Measurements from ENCODE around the gene ZNF263. TPM values are rescaled to one million over a fixed set of nuclear protein-coding genes. Genes with fewer than 3 reads are reported as not detected.

The ZNF263 gene
- total and polyA plus RNA-seq, 10 of the 15 experiments (the other 5 are each of a cell fraction or from before 2014, with no cell fraction given) = 4.7 to 45.6 (median 24.5) TPM

DNA sequence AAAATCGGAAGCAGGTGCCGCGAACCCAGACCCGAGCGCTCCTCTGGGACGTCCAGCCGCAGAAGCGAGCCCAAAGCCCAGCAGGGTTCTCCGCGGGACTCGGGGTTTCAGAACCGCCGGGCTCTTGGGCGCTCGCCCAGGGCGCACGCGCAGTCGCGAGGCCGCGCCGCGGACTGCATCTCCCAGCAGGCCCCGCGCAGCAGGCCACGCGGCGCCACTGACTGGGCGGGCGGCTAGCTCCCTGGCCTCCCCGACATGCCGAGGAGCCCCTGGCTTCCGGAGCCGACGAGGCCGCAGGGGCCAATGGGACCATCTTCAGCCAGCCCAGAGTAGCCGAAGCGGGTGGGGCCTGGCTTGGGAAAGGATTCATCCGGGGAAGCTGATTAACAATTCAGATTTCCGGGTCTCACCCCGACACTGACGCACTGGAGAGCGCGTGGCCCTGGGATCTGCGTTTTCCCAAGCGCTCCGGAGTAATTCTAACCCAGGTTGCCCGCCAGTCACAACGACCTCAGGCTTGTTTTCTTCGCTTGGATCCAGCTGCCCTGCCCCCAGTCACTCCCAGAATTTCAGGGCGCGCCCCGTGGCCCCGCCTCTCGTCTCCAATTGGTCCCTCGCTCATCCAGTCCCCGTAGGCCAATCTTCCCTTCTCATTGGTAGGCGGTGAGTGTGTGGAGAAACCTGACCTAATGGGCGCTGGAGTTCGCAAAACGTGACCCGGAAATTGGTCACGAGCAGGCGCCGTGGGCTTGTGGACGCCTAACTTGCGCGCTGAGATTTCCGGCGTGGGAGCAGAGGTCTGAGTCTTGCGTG lies at the start of gene ZNF263 (continued):
- peak; percentile 82 for TF ChIP-seq ATF7 (IDR thresholded peaks at IDR 0.05; ENCODE audit: low read depth)
- no peak for TF ChIP-seq ZNF622 (IDR thresholded peaks at IDR 0.05)
- TF ChIP-seq ZNF384 (IDR thresholded peaks at IDR 0.05; ENCODE audit: borderline replicate concordance, low read depth, low read length) = no peak
- TF ChIP-seq CBX3 (IDR thresholded peaks at IDR 0.05; ENCODE audit: borderline replicate concordance, low read depth) = no peak
- peak; percentile 99 for TF ChIP-seq CREB1 (IDR thresholded peaks at IDR 0.05; ENCODE audit: low read depth)
- no peak for TF ChIP-seq NFIC (IDR thresholded peaks at IDR 0.05; ENCODE audit: low read depth, low read length)
- no peak; the same call in 1 of the 2 replicates for TF ChIP-seq SREBF1 (IDR thresholded peaks at IDR 0.05; ENCODE audit: low read length)
- no peak for TF ChIP-seq PAX8 (IDR thresholded peaks at IDR 0.05)
- TF ChIP-seq CREM (IDR thresholded peaks at IDR 0.05; ENCODE audit: low read depth) = peak; percentile 99
- TF ChIP-seq NRF1 (conservative IDR thresholded peaks at IDR 0.05; ENCODE audit: low read depth, low read length) = peak; percentile 59
- TF ChIP-seq, protein P1, sequence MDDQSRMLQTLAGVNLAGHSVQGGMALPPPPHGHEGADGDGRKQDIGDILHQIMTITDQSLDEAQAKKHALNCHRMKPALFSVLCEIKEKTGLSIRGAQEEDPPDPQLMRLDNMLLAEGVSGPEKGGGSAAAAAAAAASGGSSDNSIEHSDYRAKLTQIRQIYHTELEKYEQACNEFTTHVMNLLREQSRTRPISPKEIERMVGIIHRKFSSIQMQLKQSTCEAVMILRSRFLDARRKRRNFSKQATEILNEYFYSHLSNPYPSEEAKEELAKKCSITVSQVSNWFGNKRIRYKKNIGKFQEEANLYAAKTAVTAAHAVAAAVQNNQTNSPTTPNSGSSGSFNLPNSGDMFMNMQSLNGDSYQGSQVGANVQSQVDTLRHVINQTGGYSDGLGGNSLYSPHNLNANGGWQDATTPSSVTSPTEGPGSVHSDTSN (IDR thresholded peaks at IDR 0.05; ENCODE audit: insufficient replicate concordance, low read depth, low read length) = peak; percentile 36
- peak; percentile 69 for TF ChIP-seq HDGF (IDR thresholded peaks at IDR 0.05)
- peak in 1 of 2 experiments; percentile 19; a peak in 1 of 4 replicates for TF ChIP-seq ETV6 (conservative IDR thresholded peaks at IDR 0.05 in 1 of 2, IDR thresholded peaks at IDR 0.05 in 1 of 2; ENCODE audit: borderline replicate concordance in 1 of 2, low read depth in 1 of 2)
- TF ChIP-seq, protein P2, sequence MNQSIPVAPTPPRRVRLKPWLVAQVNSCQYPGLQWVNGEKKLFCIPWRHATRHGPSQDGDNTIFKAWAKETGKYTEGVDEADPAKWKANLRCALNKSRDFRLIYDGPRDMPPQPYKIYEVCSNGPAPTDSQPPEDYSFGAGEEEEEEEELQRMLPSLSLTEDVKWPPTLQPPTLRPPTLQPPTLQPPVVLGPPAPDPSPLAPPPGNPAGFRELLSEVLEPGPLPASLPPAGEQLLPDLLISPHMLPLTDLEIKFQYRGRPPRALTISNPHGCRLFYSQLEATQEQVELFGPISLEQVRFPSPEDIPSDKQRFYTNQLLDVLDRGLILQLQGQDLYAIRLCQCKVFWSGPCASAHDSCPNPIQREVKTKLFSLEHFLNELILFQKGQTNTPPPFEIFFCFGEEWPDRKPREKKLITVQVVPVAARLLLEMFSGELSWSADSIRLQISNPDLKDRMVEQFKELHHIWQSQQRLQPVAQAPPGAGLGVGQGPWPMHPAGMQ (IDR thresholded peaks at IDR 0.05; ENCODE audit: borderline replicate concordance) = no peak
- TF ChIP-seq STAT3 (IDR thresholded peaks at IDR 0.05; ENCODE audit: low read depth, low read length) = no peak
- TF ChIP-seq BRCA1 (IDR thresholded peaks at IDR 0.05; ENCODE audit: low read depth, low read length) = no peak
- TF ChIP-seq, protein P3, sequence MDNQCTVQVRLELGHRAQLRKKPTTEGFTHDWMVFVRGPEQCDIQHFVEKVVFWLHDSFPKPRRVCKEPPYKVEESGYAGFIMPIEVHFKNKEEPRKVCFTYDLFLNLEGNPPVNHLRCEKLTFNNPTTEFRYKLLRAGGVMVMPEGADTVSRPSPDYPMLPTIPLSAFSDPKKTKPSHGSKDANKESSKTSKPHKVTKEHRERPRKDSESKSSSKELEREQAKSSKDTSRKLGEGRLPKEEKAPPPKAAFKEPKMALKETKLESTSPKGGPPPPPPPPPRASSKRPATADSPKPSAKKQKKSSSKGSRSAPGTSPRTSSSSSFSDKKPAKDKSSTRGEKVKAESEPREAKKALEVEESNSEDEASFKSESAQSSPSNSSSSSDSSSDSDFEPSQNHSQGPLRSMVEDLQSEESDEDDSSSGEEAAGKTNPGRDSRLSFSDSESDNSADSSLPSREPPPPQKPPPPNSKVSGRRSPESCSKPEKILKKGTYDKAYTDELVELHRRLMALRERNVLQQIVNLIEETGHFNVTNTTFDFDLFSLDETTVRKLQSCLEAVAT (IDR thresholded peaks at IDR 0.05) = peak; percentile 92
- TF ChIP-seq SMAD1 (IDR thresholded peaks at IDR 0.05; ENCODE audit: low read depth, partially characterized antibody) = peak; percentile 70
- TF ChIP-seq POLR2AphosphoS5 (IDR thresholded peaks at IDR 0.05; ENCODE audit: low read length) = peak; percentile 86
- no peak; the same call in 1 of the 2 replicates for TF ChIP-seq NFYA (IDR thresholded peaks at IDR 0.05; ENCODE audit: borderline replicate concordance, low read depth, low read length)
- TF ChIP-seq SIN3A (IDR thresholded peaks at IDR 0.05; ENCODE audit: low read depth, low read length) = peak; percentile 82; the same call in 1 of the 2 replicates
- TF ChIP-seq, protein P4, sequence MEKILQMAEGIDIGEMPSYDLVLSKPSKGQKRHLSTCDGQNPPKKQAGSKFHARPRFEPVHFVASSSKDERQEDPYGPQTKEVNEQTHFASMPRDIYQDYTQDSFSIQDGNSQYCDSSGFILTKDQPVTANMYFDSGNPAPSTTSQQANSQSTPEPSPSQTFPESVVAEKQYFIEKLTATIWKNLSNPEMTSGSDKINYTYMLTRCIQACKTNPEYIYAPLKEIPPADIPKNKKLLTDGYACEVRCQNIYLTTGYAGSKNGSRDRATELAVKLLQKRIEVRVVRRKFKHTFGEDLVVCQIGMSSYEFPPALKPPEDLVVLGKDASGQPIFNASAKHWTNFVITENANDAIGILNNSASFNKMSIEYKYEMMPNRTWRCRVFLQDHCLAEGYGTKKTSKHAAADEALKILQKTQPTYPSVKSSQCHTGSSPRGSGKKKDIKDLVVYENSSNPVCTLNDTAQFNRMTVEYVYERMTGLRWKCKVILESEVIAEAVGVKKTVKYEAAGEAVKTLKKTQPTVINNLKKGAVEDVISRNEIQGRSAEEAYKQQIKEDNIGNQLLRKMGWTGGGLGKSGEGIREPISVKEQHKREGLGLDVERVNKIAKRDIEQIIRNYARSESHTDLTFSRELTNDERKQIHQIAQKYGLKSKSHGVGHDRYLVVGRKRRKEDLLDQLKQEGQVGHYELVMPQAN (conservative IDR thresholded peaks at IDR 0.05) = peak; percentile 50
- TF ChIP-seq POLR2A (IDR thresholded peaks at IDR 0.05; ENCODE audit: low read depth, low read length) = peak; percentile 71
- peak; percentile 68 for TF ChIP-seq EED (IDR thresholded peaks at IDR 0.05; ENCODE audit: low read depth)
- no peak for TF ChIP-seq ZZZ3 (IDR thresholded peaks at IDR 0.05; ENCODE audit: control insufficient read depth, insufficient read length, low read depth)
- no peak for TF ChIP-seq KDM1A (IDR thresholded peaks at IDR 0.05; ENCODE audit: borderline replicate concordance)
- TF ChIP-seq MTA3 (IDR thresholded peaks at IDR 0.05; ENCODE audit: borderline replicate concordance, low read length) = no peak
